GM18498 (cell line): Measurements from ENCODE around the gene RBBP8NL.
"Not testable (repeated sequence)": the region's sequence is repeated elsewhere in the genome, so short reads cannot be mapped to it uniquely, and the experiment has no call there.

ENCODE experiments used
- ATAC-seq: cut with Tn5 transposase; IDR thresholded peaks from one replicate; pipeline ENCODE4 v1.9.1; 2021; ENCODE audit warnings: mild to moderate bottlenecking, moderate library complexity; ENCODE audit not compliant: unreplicated experiment

The RBBP8NL gene

DNA sequence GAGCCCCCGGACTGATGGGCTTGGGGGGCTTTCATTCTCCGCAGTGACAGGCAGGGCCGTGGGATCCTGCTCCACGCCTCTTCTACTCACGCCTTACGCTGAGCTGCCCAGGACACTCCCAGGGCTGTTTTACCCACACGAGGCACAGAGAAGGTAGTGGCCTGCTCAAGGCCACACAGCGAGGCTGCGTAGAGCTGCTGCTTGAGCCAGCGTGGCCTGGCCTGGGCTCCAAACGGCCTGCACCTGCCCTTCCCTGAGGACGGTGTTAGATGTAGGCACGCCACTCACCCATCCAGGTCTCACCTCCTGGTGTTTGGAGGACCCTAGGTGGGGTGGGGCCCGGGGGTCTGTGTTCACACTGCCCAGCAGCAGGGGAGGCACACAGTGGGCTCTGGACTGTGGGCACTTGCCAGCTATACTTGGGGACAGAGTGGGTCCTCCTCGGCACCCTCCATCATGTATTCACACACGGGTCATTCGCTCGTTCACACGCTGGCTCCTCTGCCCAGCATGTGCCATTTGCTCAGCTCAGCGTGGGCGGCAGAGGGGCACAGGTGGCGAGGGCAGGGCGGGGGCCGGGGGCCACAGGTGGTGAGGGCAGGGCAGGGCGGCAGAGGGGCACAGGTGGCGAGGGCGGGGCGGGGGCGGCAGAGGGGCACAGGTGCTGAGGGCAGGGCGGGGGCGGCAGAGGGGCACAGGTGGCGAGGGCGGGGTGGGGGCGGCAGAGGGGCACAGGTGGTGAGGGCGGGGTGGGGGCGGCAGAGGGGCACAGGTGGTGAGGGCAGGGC, 18.4 kb upstream of the RBBP8NL start:
- no peak for ATAC-seq

DNA sequence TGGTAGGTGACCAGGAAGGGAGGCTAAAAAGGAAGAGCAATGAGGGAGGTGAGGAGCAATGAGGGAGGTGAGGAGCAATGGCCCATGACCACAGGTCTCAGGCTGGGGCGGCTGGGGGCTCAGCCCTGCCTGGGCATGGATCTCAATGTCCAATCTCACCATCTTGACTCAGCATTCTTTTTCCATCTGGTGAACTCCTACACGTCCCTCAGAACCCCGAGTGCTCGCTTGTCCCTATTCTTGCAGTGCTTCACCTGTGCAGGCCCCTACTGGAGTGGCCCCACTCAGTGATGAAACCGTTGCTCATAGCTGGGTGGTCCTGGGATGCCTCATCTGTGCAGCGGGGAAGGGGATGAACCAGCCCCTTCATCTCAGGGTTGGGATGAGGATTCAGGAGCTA, 16.9 kb upstream of the RBBP8NL start:
- no peak for ATAC-seq

DNA sequence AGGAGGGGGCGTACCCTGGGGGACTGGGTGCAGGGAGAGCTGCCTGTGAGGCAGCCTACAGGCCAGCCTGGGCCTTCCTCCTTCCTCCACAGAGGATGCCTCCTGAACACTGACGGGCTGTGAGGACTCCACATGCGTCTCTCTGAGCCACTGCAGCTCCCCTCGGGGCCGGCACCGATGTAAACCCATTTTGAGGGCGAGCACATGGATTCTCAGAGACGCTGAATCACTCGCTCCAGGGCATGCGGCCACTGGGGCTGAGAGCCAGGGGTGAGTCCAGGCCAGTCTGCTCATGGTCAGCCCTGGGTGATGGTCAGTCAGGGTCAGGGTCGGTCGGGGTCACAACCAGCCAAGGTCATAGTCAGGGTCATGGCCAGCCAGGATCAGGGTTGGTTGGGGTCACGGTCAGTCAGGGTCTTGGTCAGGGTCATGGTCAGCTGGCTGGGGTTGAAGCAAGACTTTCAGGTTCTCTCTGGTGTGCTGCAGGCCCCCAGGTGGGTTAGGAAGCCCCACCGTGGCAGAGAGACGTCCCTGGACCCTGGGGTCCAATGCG, 14.7 kb upstream of the RBBP8NL start:
- ATAC-seq: no peak

DNA sequence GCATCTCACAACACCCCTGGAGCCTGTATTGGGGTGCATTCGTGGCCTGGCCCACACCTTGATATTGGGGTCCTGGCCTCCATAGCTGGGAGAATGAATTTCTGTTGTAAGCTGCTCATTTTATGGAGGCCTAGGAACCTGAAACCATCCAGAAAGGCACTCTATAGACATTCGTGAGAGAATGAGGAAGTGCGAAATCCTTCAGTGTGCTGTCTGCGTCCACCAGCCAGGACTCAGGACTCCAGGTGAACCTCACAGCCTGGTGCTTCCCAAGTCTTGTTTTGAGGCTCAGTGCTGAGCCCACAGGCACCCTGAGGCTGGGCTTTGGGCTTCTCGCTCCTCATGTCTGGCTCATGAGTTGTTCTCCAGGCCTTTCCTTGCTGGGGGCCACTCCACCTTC, 11.9 kb upstream of the RBBP8NL start:
- no peak for ATAC-seq

DNA sequence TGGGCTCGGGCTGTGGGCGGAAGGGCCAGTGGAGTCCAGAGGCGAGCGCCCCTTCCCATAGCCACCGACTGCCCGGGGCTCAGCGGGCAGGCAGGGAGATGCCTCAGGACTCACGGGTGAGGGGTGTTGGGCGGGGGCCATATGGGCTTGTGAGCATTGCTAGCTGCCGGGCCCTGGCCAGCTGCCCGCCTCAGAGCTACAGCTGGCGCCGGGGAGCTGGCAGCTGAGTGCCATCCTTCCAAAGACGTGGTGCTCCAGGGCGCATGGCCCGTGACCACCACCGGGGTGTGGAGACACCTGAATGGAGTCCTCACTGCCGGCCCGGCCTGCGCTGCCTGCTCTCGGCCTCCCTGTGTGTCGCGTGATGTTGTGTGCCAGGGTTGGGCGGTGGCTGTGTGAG, 10.6 kb upstream of the RBBP8NL start:
- no peak for ATAC-seq

DNA sequence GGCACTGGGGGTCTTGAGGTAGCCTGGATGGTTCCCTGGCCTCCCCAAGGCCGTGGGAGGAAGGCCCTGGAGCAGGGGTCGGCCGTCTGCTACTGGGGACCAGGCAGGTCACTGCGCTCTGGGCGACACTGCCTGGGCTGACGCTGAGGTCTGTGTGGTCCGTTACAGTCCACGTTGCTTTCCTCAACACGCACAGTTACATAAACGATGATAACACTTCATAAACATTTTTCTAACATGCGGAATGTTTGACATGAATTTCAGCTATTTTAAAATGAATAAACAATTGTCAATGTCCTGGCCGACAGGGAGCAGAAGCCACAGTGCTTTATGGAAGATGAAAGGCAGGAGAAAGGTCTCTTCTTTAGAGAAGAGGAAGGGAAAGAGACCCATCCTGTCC, 10.2 kb upstream of the RBBP8NL start:
- no peak for ATAC-seq

DNA sequence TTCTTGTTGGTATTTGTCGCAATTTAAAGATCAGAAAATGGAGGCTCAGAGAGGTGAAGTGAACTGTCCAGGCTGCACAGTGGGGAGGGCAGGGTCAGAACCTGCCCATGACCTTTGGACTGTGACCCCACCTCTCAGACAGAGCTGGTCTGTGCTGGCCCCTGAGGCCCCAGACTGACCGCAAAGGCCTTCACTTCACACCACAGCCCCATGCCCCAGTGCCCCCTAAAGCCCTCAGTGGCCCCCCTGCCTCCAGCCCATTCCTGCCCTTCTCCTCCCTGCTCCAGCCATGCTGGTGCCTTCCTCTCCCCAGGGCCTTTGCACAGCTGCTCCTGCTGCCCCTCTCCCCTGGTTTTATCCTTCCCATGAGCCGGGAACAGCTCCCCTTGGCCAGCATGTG, 9.4 kb upstream of the RBBP8NL start:
- no peak for ATAC-seq

DNA sequence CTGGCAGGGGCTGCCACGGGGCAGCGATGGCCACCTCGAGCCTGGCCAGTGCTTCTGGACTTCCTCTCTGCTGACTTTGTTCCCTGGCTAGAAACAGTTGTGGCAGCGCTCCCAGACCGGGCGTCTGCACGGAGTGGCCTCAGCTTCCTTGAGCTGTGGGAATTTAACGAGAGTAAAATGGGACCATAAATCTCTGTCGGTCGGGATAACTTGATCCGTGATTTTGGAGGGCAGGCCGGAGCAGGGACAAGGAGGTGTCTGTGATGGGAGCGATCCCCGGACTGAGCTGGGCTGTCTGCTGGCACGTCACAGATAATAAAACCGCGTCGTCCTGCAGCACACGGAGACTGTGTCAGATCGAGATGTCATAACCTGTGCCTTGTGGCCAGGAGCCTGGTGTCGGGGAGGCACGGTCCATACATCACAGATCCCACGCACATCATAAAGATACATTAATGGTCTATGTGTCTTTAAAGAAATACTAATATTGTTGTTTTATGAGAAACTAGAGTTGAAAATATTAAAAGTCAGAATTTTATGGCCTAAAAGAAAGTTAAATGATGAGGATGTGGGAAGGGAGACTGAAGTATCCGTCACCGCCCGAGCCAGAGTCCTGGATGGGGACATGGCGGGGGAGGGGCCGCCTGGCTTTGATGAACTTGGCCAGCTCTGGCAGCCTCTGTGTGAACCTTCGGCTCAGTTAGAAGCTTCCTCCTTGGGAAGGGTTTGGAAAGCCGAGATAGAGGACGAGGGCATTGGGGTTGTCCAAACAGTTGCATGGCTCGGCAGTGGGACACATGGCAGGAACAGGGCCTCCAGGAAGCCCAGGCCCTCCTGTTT, 6.5 kb upstream of the RBBP8NL start:
- no peak for ATAC-seq

DNA sequence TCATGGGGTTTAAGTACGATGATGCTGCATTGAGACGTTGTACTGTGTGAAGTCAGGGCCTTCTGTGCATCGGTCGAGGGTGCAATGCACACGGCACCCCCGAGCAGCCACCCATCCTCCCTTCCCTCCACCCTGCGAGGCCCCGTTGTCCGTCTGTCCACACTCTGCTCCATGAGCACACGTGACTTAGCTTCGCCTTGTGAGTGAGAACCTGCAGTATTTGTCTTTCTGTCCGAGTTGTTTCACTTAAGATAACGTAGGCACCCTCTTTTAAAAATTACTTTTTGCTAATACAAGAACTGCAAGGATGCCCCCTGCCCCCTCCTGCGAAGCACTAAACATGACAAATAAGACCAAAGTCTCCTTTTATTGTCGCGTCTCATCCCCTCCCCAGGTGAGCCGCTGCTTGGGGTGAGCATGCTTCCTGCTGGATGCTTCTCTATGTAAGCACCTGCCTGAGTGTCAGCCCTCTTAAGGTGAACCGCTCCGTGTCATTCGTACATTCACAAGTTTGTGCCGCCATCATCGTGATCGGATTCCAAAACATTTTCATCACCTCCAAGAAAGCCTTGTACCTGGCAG, 3.6 kb upstream of the RBBP8NL start:
- ATAC-seq: no peak

DNA sequence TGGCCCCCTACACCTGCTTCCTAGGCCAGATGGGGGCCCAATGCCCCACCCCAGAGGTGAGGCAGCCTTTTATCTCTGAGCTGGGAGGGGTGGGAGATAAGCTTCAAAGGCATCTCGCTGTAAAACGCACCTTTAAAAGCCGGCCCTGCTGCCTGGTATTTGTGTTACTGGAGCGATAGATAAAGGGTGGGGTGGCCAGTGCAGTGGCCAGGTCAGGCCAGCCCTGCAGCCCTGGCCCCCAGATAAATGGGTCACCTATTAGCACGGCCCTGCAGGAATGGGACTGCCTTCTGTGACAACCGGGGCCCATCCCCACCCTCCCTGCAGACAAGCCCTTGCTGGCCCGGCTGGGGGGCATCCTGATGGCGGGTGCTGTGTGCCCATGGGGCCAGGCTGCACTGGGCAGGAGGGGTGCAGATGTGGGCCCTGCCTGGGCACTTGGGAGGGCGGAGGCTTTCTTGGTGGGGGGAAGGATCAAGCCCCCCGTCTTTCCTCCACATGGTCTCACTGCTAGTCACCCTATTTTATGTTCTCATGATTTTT, 3.0 kb upstream of the RBBP8NL start:
- no peak for ATAC-seq

DNA sequence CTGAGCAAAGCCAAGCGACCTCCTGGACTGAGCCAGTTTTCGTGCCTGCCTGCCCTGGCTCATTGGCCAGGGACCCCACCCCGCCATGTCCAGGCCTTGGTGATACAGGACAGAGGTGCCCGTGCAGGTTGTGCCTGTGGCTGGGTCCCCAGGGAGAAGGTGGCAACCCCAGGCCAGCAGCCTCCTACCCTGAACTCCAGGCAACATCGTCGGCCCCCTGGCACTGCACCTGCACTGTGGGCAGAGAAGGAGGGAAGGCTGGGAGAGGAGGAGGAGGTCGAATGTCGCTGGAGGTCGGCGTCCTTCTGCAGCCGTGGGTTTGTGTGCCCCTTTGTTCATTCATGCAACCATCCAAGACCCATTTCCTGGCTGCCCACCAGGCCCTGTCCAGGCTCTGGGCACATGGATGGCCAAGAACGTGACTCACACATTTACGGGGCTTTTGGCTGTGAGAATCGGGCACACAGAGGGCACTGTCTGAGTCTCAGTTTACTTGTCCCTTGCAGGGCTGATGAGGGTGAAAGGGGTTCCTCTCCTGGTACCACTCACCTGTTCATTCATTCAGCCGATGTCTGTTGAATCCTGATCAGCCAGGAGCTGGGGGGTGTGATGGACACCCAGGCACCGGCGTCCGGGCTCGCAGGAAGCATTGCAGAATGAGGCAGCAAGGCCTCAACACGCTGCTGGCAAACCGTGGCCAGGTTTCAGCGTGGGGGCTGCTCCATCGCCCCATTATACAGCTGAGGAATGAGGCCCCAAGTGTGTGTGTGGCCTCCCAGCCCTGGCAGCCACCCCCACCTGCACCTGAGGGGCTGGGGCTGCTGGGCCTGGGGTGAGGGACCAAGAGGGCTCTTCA, 2.3 kb upstream of the RBBP8NL start:
- no peak for ATAC-seq

DNA sequence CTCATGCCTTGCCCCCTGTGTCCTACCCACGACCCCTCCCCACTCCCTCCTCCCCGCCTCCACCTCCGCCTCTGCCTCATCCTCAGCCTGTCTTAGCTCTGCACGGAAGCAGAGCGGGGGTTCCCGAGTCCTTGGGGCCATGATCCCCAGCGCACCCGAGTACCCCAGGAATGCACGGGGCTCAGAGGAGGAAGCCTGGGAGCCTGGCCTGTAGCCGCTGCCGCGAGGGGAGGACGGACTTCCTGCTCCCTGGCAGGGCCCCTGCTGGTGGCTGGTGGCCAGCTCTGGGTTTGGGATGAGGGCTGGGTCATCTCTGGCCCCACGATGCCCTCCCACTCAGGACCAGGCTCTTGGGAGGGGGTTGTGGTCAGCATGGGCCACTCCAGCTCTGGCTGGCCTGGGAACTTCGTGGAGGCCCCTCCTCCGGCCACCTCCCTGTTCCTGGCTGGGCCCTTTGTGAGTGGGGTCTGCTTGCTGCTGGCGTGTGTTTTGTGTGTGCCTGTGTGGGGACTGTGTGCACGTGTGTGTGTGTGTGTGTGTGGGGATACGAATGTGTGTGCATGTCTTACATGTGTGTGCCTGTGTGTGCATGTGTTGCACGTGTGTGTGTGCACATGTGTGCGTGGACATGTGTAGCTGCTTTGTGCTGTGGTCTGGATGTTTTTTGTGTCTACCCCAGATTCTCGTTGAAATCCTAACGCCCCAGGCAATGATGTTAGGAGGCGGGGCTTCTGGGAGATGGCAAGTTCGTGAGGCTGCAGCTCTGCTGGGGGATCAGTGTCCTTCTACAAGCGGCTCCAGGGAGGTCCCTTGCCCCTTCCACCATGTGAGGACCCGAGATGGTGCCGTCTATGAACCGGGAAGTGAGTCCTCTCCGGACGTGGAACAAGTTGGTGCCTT, 1.3 kb upstream of the RBBP8NL start:
- no peak for ATAC-seq

DNA sequence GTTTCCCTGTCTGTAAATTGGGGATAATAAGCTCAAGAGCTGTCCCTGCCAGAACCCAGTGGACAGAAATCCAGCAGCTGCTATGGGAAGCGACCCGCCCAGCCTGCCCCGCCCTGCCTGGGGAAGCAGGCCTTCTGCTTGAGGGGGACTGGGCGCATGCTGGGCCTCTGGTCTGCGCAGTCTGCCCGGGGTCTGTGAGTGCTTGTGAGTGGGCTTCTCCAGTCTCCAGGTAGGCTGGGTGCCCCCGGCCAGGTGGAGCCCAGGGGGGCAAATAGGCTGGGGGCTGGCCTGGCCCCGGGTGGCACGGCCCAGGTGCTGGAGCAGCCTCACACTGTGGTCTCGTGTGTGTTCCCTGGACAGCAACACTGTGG, 648 bp upstream of the RBBP8NL start:
- ATAC-seq: no peak

DNA sequence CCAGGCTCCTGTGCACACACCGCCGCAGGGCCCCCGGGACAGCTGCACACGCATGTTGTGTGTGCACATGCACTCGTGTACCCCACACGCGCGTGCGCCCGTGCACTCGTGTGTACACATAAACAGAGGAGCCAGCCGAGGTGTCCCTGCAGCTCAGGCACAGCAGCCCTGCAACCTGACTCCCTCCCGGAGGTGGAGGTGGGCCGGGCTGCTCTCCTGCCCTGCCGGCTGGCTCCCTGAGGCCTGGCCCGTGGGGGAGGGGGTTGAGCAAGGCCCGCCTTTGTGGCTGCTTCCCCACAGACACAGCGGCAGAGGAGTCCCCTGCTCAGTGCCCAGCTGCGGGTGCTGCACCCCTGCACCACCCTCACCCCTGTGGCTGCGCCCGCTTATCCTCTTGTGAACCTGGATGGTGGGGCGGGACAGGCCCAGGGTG, 624 bp downstream of the RBBP8NL start:
- no peak for ATAC-seq

DNA sequence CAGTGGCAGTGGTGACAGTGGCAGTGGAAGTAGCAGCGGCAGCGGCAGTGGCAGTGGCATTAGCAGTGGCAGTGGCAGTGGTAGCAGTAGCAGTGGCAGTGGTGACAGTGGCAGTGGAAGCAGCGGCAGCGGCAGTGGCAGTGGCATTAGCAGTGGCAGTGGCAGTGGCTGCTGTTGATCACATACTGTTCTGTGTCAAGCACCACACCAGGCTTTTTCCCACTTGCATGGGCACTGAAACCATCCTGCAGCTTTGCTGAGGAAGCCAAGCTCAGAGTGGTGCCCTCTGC, 1.3 kb downstream of the RBBP8NL start:
- ATAC-seq: not testable (repeated sequence)

DNA sequence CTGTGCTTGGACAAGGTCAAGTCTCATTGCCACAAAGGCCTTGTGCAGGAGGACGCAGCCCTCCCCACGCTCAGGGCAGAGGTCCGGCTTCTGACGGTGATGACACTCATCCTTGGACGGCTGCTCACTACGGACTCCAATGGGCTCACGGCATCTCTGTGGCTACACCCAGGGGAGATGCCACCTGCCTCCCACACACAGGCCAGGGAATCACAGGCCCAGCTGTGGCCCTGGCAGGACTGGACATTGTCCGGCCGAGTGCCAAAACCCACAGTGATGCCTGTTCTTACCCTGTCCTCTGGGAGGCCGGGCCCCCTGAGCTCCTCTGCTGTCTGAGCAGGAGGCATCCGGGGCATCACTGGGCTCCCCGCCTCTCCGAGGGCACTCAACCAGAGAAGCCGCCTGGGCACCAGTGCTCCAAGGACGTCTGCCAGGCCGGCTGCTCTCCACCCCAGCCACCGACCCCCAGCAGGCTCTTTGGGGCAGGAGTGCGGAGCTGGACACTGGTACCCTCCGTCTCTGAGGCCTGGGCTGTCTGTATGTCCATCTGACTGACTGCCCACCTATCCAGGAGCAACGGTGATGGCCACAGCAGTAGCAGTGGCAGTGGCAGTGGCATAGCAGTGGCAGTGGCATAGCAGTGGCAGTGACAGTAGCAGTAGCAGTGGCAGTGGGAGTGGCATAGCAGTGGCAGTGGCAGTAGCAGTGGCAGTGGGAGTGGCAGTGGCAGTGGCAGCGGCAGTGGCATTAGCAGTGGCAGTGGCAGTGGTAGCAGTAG, 1.9 kb downstream of the RBBP8NL start:
- no peak for ATAC-seq

DNA sequence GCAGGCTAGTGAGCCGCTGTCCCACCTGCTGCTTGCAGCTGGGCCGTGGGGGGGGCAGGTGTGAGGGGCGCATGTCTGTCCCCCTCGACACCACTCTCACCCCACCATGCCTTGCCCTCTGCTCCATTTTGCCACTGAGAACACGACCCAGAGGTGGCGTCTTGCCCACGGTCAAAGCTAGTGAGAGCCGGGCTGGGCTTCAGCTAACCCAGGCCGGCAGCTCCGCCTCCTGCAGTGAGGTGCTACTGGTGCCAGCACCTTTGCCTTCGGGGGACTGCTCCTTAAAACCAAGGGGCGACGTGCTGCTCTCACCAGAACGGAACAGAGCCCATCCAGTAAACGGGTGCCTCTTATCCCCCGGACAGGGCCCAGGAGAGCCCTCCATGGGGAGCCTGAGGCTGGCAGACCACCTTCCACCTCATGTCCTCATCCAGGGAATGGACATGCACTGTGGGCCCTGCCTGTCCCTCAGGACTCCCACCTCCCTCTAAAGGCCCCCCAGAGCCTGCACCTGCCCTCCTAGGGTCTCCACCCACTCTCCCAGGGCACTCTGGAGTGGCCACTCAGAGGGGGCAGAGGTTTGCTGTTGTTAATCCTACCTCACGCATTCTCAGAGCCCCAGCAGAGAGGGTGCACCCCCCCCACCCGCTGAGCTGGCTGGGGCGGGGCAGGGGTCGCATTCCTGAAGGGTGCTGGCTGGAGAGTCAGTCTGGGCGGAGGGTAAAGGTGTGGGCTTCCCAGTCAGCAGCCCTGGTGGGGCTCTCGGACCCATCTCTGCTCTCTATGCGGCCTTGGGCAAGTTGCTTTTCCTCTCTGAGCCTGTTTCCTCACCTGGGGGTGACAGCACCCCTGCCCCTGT, 2.9 kb downstream of the RBBP8NL start:
- no peak for ATAC-seq

DNA sequence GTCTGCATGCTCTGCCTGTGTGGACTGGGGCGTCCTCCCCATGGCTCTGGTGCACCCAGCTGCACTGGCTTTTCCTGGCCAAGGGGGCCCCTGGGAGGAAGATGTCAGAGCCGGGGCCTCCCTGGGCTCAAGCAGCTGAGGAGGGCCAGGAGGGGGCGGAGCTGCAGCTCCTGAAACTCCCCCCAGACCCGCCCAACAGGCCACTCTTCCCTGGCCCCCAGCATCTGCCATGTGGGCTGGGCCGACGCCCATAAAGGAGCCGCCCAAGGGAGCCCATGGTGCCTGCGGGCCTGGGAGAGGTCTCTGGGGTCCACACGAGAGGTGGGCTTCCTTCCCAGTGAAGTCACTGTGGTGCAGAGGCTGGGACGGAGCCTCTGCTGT, 4.0 kb downstream of the RBBP8NL start:
- ATAC-seq: no peak
